Prostate gland (tissue), 2 donors: ENCODE results near the gene AFAP1.

Experiments used
- CTCF ChIP-seq, 4 experiments: fragments of 200-600 bp in 2 of 4; fragments of 450-650 bp in 2 of 4; sonication (generic) in 2 of 4; IDR thresholded peaks; 1 replicate in 3 of 4; 2 replicates in 1 of 4; pipeline ENCODE4 v1.5.1; 2016 to 2019; ENCODE audit warnings: antibody characterized with exemption in 4 of 4, mild to moderate bottlenecking in 2 of 4, moderate library complexity in 2 of 4
- POLR2A ChIP-seq: fragments of 450-650 bp; IDR thresholded peaks from one replicate; pipeline ENCODE4 v1.6.1; 2016; ENCODE audit warnings: antibody characterized with exemption, mild to moderate bottlenecking

- TF ChIP-seq POLR2A (no peak), CTCF (IDR thresholded peaks at IDR 0.05) (no peak)
These were observed 151.5 kb downstream of the AFAP1 start for GRCh38 chr4:7788193-7788592.
